Measurements from ENCODE around the gene SLC43A1.

Gene SLC43A1

DNA sequence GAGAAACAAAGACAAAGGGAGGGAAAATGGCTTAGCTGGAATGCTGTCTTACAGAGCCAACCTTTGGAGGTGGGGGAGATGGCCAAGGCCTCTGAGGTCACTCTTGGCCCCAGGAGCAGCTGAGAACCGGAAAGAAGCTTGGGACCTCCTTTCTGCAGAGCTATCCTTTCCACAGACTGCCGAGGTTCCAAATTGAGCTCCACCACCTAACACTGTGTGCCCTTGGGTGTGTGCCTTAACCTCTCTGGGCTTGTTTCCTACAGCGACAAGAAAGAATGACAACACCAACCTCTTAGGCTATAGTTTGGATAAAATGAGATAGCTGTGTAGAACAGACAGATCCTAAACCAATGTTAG is 32.0 kb downstream of the SLC43A1 start:
- DNase-seq (ENCODE audit: low read depth, low spot score): no peak
- H3K4me3 ChIP-seq (ENCODE audit: low read length): no peak overlapping the region

DNA sequence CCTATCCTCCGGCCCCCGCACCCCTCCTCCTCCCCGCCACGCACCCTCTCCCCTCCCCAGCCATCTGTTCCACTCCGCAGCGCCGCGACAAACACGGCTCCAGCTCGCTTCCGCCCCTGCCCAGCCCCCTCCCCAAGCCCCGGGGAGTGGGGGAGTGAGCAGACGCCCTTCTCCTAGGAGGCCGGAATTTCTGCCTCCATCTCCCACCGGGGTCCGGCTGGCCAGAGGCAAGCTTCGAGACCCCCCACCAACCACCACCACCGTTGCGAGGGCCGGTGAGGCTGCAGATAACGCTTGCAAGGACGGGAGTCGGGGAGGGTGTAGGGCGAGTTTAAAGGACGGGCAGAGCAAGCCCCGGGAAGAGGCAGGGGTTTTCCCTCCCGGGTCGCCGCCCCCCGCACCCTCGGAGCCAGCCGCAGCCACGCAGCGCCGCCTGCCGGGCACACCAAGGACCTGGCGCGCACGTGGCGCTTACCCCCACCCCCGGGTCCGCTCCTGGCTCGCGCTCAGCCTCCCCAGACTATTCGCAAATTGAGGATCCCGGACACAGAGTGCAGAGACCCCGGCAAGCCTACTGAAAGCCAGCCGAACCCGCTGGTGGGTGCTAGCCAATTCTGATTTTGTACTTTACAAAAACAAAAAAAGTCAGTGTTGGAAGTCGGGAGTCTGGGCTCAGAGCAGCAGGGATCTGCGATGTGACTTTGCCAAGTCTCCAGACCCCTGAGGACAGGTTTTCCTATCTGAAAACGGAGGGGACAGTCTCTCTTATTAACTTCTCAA is 32.5 kb downstream of the SLC43A1 start:
- H3K4me3 ChIP-seq (ENCODE audit: low read length): peak overlapping the region; percentile 45
- no peak for DNase-seq (ENCODE audit: low read depth, low spot score)

DNA sequence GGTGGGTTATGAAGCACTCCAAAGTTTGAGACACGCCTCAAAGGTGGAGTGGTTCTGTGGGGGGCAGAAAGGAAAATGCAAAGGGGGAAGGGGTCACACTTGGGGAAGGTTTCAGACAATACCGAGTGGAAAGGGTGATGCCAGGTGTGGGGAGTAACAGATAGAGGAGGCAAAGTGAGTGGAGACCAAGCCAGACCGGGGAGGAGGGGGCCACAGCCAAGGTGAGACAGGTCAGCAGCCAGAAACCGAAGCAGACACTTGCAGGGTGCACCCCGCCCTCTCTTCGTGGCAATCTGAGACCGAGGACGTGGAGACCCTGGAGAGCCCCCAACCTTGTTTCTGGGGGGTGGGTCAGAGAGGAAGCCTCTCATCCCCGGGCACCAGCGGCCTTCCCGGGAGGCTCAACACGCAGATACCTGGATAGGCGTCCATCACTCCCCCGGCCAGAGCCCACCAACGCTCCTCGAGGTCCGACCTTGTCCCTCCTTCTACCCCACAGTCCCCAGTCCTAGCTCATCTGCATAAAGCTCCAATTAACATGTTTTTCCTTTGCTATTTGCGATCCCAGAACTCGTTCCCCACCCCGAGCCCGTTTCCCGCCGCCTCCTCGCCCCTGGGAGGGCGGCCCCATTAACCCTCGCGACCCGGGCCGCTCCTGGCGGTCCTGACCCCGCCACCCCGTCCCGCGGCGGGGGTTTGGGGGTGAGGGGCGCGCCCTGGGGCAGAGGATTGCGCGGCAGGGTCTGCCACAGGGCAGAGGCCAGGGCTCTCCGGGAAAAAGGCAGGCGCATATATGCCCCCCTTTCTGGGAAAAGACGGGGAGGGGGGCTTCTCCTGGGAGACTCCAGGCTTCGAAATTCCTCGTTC is 33.4 kb downstream of the SLC43A1 start:
- DNase-seq (ENCODE audit: low read depth, low spot score): no peak
- H3K4me3 ChIP-seq (ENCODE audit: low read length): peak overlapping the region; percentile 45; the same call in 1 of the 2 replicates

DNA sequence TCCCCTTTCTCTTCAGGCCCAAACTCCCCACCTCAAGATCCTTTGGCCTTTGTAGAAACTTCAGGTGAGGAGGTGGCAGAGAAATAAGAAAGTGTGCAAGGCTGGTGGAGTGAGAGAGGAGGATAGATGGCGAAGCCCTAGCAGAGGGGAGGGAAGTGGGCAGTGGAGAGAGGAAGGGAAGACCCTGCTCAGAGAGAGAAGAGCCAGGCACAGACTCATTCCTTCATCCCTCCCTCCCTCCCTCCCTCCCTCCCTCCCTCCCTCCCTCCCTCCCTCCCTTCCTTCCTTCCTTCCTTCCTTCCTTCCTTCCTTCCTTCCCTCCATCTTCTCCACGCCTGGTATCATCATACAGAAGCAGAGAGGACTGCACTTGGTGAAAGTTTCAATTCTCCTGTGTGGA is 34.2 kb downstream of the SLC43A1 start:
- H3K4me3 ChIP-seq (ENCODE audit: low read length): no peak overlapping the region
- no peak for DNase-seq (ENCODE audit: low read depth, low spot score)

DNA sequence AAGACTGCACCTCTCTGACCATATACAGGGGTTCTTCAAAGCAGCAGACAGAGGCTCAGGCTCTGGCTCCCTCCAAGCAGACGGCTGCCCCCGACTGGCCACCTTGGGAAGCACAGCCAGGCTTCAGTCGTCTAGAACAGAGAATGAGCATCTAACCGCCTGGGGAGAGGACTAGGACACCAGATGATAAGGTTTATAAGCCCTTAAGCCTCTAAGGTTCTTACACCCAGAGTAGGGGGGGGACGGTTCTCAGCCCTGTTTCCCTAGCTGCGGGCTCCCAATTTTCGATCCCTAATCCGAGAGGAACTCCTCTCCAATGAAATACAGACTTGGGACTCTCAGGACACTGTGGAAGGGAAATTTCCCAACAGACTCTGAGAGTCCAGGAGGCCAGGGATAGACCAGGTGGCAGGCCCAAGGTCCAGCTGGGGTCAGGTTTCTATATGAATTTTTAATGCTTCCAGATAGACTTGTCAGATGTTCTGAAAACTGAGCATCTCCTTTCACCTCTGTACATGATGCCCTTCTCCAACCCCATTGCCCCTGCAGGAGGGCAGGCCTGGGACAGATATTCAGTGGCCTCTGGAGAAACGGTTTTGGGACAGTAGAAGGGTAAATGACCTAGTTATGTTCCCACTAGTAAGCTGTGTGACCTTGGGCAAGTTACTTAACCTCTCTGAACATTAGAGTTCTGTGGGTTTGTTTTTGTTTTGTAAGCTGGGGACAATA is 34.9 kb downstream of the SLC43A1 start:
- peak; percentile 50 for DNase-seq (ENCODE audit: low read depth, low spot score)
- no peak overlapping the region for H3K4me3 ChIP-seq (ENCODE audit: low read length)

DNA sequence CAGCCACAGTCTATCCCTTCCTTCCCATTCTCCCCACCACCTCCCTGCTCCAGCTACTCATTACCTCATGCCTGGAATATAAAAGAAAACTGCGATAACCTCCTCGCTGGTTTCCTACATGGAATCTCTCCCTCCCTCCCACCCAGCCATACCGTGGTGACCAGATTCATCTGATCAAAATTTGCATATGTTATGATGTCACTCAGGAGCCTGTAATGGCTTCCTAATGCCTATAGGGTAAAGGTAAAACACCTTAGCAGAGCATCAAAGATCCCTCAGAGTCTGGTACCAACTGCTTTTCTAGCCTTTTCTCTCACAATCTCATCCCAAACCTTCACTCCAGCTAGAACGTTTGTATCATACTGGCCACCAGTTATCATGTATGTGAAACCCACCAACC is 35.6 kb downstream of the SLC43A1 start:
- no peak for DNase-seq (ENCODE audit: low read depth, low spot score)
- no peak overlapping the region for H3K4me3 ChIP-seq (ENCODE audit: low read length)

DNA sequence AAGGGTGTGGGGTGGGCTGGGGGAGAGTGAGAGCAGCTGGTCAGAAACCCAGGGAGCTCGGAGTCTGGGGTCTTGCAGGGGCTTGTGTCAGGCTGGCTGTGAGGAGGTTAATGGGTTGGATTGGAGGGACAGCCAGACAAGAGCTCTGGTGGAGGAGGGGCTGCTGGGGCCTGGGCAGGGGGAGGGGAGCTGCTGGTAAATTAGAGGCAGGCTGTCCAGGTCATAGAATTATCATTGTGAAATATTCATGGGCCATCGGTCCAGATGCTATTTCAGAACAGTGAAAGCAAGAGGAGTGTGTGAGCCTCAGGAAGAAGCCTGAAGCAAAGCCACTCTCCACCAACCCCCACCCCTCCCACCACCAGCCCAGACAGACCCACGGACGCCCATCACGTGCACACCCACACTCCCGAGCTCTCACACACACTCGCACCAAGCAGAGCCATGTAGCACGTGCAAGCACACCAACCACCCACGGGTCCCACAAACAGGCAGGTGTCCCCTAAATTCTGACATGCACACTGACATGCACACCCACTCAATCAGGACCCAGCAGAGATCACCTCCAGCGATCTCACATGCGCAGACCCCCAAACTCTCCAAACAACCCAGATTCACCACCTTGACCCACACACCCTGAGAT is 36.4 kb downstream of the SLC43A1 start:
- no peak for DNase-seq (ENCODE audit: low read depth, low spot score)
- H3K4me3 ChIP-seq (ENCODE audit: low read length): no peak overlapping the region

DNA sequence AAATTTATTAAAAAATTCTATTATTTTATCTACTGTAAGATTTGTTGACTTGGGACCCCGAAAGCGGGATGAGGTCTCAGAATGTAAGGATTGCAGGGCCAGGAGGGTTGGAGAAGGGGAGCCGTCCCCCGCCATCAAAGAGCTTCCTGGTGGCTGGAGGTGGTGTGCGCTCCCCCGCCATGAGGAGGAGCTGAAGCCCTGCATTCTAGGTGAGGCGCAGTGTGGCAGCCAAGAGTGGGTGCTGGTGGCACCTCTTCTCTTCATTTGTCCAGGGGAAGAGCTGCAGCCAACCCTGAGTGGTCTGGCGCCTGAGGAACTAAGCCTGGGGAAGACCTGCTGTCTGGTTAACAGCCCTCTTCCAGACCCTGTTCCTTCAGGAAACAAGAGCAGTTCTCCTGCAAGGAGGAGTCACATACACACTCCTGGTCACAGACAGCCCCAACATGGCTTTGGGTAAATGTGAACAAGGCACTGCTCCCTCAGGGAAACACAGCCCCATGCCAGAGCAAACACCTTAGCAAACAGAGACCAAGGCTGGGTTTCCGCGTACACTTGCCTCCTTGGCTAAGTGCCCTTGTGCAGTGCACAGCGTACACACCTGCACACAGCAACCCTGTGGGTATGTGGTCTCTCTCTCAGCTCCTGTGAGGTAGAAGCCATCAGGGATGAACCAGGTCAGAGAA is 37.9 kb downstream of the SLC43A1 start:
- DNase-seq (ENCODE audit: low read depth, low spot score): no peak
- H3K4me3 ChIP-seq (ENCODE audit: low read length): no peak overlapping the region

DNA sequence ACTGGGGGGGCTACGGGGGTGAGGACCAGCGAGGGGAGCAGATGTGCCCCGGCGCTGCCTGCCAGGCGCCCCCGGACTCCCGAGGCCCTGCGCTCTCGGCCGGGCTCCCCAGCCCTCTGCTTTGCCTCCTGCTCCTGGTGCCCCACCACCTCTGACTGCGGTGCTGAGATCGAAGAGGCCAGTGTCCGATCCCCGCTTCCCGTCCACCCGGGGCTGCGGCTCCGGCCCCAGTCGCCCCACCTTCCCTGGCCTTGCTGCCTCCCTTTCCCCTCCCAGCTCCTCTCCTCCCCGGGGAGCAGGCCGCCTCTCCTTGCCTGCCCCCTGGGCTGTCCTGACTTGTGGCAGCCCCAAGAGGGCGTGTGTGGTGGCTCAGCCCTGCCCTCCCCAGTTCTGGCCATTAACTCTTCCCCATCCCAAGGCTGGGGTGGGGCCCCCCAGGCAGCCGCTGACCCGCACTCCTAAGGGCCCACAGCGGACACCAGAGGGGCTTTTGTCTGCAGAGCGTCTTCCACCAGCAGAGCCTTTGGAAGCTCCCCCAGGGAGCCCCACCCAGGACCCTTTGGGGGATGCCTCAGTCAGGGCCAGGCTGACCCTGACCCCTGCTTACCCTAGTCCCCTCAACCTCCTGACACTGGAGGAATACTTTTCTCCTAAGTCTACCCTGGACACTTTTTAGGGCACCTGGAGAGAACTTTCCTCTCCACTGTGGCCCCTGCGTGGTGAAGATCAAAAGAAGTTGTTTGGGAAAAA is 38.6 kb downstream of the SLC43A1 start:
- no peak for DNase-seq (ENCODE audit: low read depth, low spot score)
- H3K4me3 ChIP-seq (ENCODE audit: low read length): no peak overlapping the region

DNA sequence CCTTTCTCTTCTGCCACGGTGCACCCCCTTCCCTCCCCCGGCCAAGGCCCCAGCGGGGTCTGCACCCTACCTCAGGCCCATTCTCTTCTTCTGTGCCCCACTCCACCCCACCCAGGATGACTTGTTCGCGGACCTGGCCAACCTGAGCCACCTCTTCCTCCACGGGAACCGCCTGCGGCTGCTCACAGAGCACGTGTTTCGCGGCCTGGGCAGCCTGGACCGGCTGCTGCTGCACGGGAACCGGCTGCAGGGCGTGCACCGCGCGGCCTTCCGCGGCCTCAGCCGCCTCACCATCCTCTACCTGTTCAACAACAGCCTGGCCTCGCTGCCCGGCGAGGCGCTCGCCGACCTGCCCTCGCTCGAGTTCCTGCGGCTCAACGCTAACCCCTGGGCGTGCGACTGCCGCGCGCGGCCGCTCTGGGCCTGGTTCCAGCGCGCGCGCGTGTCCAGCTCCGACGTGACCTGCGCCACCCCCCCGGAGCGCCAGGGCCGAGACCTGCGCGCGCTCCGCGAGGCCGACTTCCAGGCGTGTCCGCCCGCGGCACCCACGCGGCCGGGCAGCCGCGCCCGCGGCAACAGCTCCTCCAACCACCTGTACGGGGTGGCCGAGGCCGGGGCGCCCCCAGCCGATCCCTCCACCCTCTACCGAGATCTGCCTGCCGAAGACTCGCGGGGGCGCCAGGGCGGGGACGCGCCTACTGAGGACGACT is 39.3 kb downstream of the SLC43A1 start:
- no peak for DNase-seq (ENCODE audit: low read depth, low spot score)
- H3K4me3 ChIP-seq (ENCODE audit: low read length): no peak overlapping the region

DNA sequence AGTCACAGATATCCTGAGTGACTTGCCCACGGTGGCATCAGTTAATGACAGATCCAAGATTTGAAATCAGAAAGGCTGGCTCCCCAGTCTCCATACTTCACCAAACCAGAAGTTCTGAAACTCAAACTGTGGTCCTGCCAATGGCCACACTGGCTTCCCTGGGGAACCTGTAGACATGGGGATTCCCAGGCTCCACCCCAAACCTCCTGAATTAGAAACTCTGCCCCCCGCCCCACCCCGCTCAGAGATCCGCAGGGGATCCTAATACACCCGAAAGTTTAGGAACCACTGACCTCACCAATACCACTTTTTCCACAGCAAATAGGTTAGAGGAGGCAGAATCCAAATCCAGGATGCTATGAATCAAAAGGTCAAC is 39.8 kb downstream of the SLC43A1 start:
- H3K4me3 ChIP-seq (ENCODE audit: low read length): no peak overlapping the region
- no peak for DNase-seq (ENCODE audit: low read depth, low spot score)

DNA sequence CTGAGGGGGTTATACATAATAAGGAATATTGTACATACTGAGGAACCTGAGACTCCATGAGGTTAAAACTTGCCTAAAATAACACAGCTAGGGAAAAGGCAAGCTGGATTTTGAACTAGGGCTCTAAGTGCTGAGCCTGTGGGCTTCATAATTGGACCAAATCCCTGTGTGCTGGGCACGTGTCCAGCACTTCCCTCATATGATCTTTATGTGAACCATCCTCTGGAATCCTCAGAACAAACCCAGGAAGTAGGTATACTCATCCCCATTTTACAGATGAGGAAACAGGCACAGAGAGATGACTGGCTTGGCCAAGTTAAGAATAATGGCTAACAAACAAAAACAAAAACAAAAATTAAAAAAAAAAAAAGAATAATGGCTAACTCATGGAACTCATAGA is 40.3 kb downstream of the SLC43A1 start:
- no peak for DNase-seq (ENCODE audit: low read depth, low spot score)
- H3K4me3 ChIP-seq (ENCODE audit: low read length): no peak overlapping the region

DNA sequence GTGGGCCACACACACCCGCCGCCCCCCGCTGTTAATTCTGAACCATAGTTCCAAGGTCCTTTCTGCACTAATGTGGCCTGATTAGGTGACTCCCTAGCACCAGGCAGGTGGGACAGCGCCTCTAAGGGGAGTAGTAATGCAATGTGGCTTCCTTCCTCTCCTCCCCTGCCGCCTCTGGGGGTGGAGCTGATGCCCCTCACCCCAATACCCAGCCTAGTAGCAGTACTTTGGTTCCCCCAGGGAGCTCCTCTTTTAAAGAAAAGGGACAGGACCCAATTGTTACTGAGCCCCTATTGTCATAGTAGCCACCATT is 40.7 kb downstream of the SLC43A1 start:
- no peak overlapping the region for H3K4me3 ChIP-seq (ENCODE audit: low read length)
- DNase-seq (ENCODE audit: low read depth, low spot score): no peak

DNA sequence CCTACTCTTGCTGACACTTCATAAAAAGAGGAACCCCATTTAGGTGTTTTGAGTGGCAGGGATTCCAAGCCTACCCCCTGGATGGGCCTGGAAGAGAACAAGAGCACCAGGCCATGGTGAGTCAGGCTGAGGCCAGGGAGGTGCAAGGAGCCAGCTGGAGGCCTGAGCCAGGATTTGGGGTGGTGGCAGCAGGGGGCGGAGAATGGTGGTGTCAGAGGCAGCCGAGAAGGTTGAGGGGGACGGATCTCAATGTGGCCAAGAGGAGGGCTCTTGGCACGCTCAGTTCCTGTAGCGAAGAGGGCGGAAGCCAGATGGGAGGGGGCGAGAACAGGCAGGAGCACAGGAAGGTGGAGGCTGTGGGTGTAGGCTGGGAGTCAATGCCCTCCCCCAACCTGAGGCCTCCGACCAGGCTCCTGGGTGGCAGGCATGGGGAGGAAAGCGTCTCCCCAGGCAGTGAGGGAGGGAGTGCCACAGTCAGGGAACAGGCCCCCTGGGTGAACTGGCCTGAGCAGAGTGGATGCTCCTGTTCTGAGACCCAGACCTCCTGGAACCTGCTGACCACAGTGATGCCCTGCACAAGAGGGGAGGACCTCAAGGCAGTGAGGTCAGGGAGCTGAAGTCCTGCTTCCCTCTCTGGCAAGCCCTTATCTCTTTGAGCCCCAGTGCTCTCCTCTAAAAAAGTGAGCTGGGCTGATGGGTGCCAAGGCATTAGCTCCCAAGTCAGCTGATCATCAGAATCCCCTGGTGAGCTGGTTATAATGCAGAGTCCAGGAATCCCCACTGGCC is 41.3 kb downstream of the SLC43A1 start:
- DNase-seq (ENCODE audit: low read depth, low spot score): peak; percentile 41
- no peak overlapping the region for H3K4me3 ChIP-seq (ENCODE audit: low read length)

DNA sequence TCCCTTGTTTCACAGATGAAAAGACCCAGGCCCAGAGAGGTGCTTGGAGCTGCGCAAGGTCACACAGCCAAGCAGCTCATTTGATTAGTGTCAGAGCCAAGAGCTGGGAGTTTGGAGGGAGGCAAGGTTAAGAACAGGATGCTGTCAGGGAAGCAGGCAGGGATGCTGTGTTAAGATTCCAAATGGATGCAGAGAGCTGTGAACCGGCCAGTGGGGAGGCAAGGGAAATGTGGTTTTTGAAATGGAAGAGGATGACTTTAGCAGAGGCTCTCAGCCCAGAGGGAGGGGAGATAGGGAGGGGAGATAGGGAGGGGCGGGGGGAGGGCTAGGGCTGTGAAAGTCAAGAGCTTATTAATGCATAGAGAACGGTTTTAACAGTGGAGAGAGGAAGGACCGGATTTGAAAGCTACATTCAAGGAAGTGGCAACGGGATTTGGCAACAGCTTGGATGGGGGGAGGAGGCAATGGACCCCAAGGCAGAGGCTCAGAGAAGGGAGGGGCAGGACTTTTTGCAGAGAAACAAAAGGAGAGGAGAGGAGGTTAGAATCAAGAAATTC is 42.1 kb downstream of the SLC43A1 start:
- no peak for DNase-seq (ENCODE audit: low read depth, low spot score)
- H3K4me3 ChIP-seq (ENCODE audit: low read length): no peak overlapping the region

DNA sequence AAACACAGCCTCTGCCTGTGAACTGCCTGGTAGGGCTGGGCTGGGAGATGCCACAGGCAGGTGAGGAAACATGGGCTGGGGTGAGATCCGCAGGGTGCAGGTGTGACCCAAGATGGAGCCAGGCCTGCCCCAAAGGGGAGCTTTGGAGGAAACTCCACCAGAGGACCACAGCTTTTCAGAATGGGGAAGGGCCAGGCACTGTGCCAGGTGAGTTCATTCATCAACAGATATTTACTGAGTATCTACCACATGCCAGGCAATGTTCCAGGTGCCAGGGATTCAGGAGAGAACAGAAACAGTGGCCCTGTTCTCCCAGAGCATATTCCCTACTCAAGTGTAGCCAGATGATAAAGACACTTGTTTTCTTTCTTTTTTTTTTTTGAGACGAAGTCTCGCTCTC is 44.0 kb downstream of the SLC43A1 start:
- DNase-seq (ENCODE audit: low read depth, low spot score): no peak
- H3K4me3 ChIP-seq (ENCODE audit: low read length): no peak overlapping the region

DNA sequence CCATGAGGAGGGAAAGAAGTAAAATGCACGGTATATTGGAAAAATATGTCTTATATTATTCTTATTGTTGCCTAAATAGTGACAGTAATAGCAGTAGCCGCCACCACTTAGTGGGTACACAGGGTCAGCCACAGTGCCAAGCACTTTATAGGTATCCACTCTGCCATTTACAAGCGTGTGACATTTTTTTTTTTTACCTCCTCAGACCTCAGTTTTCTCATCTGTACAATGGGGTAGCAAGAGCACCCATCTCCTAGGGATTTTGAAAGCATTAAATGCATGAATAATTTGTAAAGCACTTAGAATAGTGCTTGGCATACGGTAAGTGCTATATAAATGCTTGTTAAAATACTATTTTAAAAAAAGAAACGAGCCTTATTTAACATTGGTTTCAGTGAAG is 46.2 kb downstream of the SLC43A1 start:
- DNase-seq (ENCODE audit: low read depth, low spot score): no peak
- no peak overlapping the region for H3K4me3 ChIP-seq (ENCODE audit: low read length)

Measured in Jurkat, Clone E6-1 (cell line).